Measurements from ENCODE around the gene RARRES2.

The RARRES2 gene

GRCh38 chr7:150377196-150377595, 35.8 kb upstream of the RARRES2 start:
- H3K9me3 ChIP-seq (ENCODE audit: control insufficient read depth, low read length): no peaks in the 10 kb centered on the region
- DNase-seq: no peak
- no peaks in the 10 kb centered on the region for H3K27me3 ChIP-seq (replicated peaks; ENCODE audit: control insufficient read depth, insufficient read depth, low read length, poor library complexity, severe bottlenecking)
- H3K4me1 ChIP-seq (ENCODE audit: control insufficient read depth, insufficient read depth, low read length, poor library complexity, severe bottlenecking): peaks cover 22% of the 10 kb centered on the region
- H3K27ac ChIP-seq (ENCODE audit: insufficient read depth, low read length, poor library complexity, severe bottlenecking): no peak overlapping the region
- no peak overlapping the region for H3K4me3 ChIP-seq (ENCODE audit: insufficient read depth, low read depth, low read length, poor library complexity, severe bottlenecking)
- peaks cover 8% of the 10 kb centered on the region for H3K36me3 ChIP-seq (ENCODE audit: control insufficient read depth, insufficient read depth, low read length)

DNA sequence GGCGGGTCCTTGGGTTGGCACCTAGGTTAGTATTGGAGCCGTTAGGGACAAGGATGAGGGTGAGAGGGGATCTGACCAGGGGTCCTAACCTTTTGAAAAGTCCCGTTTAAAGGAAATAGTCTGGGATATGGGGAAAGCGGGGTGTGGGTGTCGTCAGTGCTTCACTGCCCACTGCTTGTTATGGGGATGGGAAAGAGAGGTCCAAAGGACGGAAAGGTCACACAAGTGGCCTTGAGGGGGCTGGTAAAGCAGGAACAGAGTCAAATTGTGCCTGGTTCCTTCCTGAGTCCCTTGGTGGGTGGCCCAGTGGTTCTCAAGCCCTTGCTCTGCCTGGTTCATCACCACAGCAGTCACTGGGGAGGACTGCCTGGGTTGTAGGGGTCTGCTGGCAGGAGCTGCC, 35.1 kb upstream of the RARRES2 start:
- no peaks in the 10 kb centered on the region for H3K27me3 ChIP-seq (replicated peaks; ENCODE audit: control insufficient read depth, insufficient read depth, low read length, poor library complexity, severe bottlenecking)
- no peak for DNase-seq
- no peaks in the 10 kb centered on the region for H3K9me3 ChIP-seq (ENCODE audit: control insufficient read depth, low read length)
- no peak overlapping the region for H3K27ac ChIP-seq (ENCODE audit: insufficient read depth, low read length, poor library complexity, severe bottlenecking)
- H3K4me1 ChIP-seq (ENCODE audit: control insufficient read depth, insufficient read depth, low read length, poor library complexity, severe bottlenecking): peaks cover 22% of the 10 kb centered on the region
- peaks cover 12% of the 10 kb centered on the region for H3K36me3 ChIP-seq (ENCODE audit: control insufficient read depth, insufficient read depth, low read length)
- H3K4me3 ChIP-seq (ENCODE audit: insufficient read depth, low read depth, low read length, poor library complexity, severe bottlenecking): no peak overlapping the region

GRCh38 chr7:150375662-150376521, 34.5 kb upstream of the RARRES2 start:
- Histone ChIP-seq H3K4me1 (ENCODE audit: control insufficient read depth, insufficient read depth, low read length, poor library complexity, severe bottlenecking) (peaks cover 22% of the 10 kb centered on the region), H3K27ac (ENCODE audit: insufficient read depth, low read length, poor library complexity, severe bottlenecking) (peak overlapping the region; percentile 23), H3K9me3 (ENCODE audit: control insufficient read depth, low read length) (no peaks in the 10 kb centered on the region), H3K27me3 (replicated peaks; ENCODE audit: control insufficient read depth, insufficient read depth, low read length, poor library complexity, severe bottlenecking) (no peaks in the 10 kb centered on the region), H3K4me3 (ENCODE audit: insufficient read depth, low read depth, low read length, poor library complexity, severe bottlenecking) (no peak overlapping the region), H3K36me3 (ENCODE audit: control insufficient read depth, insufficient read depth, low read length) (peaks cover 15% of the 10 kb centered on the region)
- DNase-seq: no peak

DNA sequence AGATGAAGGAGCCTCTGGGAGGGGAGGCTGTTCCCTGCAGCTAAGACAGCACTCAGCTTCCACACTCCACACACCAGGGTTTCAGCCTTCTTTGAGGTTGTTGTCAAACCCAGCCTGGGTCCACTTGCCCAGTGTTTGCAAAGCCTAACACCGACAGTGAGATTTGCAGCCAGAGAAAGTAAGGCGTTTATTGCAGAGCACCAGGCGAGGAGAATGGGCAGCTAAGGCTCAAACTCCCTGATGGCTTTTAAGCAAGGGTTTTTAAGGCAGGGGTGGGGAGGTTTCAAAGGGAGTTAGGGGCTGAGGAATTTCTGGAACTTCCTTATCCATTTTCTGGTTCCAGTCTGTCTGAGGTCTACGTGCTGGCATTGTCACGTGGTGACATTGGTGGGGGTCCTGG, 33.0 kb upstream of the RARRES2 start:
- no peak for DNase-seq
- Histone ChIP-seq H3K27ac (ENCODE audit: insufficient read depth, low read length, poor library complexity, severe bottlenecking) (no peak overlapping the region), H3K4me3 (ENCODE audit: insufficient read depth, low read depth, low read length, poor library complexity, severe bottlenecking) (no peak overlapping the region), H3K36me3 (ENCODE audit: control insufficient read depth, insufficient read depth, low read length) (peaks cover 15% of the 10 kb centered on the region), H3K4me1 (ENCODE audit: control insufficient read depth, insufficient read depth, low read length, poor library complexity, severe bottlenecking) (peaks cover 30% of the 10 kb centered on the region), H3K9me3 (ENCODE audit: control insufficient read depth, low read length) (no peaks in the 10 kb centered on the region), H3K27me3 (replicated peaks; ENCODE audit: control insufficient read depth, insufficient read depth, low read length, poor library complexity, severe bottlenecking) (no peaks in the 10 kb centered on the region)

- H3K27ac ChIP-seq (ENCODE audit: insufficient read depth, low read length, poor library complexity, severe bottlenecking): no peak overlapping the region
- H3K4me3 ChIP-seq (ENCODE audit: insufficient read depth, low read depth, low read length, poor library complexity, severe bottlenecking): no peak overlapping the region
- no peak for DNase-seq
- peaks cover 15% of the 10 kb centered on the region for H3K36me3 ChIP-seq (ENCODE audit: control insufficient read depth, insufficient read depth, low read length)
- no peaks in the 10 kb centered on the region for H3K9me3 ChIP-seq (ENCODE audit: control insufficient read depth, low read length)
- H3K4me1 ChIP-seq (ENCODE audit: control insufficient read depth, insufficient read depth, low read length, poor library complexity, severe bottlenecking): peaks cover 31% of the 10 kb centered on the region
- no peaks in the 10 kb centered on the region for H3K27me3 ChIP-seq (replicated peaks; ENCODE audit: control insufficient read depth, insufficient read depth, low read length, poor library complexity, severe bottlenecking)
Measured at GRCh38 chr7:150374026-150374425, 32.6 kb upstream of the RARRES2 start.

- Histone ChIP-seq H3K36me3 (ENCODE audit: control insufficient read depth, insufficient read depth, low read length) (peaks cover 15% of the 10 kb centered on the region), H3K9me3 (ENCODE audit: control insufficient read depth, low read length) (no peaks in the 10 kb centered on the region), H3K4me1 (ENCODE audit: control insufficient read depth, insufficient read depth, low read length, poor library complexity, severe bottlenecking) (peaks cover 27% of the 10 kb centered on the region), H3K27me3 (replicated peaks; ENCODE audit: control insufficient read depth, insufficient read depth, low read length, poor library complexity, severe bottlenecking) (no peaks in the 10 kb centered on the region), H3K4me3 (ENCODE audit: insufficient read depth, low read depth, low read length, poor library complexity, severe bottlenecking) (no peak overlapping the region), H3K27ac (ENCODE audit: insufficient read depth, low read length, poor library complexity, severe bottlenecking) (no peak overlapping the region)
- DNase-seq: no peak
Measured at GRCh38 chr7:150373049-150373801, 31.8 kb upstream of the RARRES2 start.

GRCh38 chr7:150372271-150373048, 31.0 kb upstream of the RARRES2 start:
- Histone ChIP-seq H3K4me1 (ENCODE audit: control insufficient read depth, insufficient read depth, low read length, poor library complexity, severe bottlenecking) (peaks cover 31% of the 10 kb centered on the region), H3K27me3 (replicated peaks; ENCODE audit: control insufficient read depth, insufficient read depth, low read length, poor library complexity, severe bottlenecking) (no peaks in the 10 kb centered on the region), H3K9me3 (ENCODE audit: control insufficient read depth, low read length) (no peaks in the 10 kb centered on the region), H3K4me3 (ENCODE audit: insufficient read depth, low read depth, low read length, poor library complexity, severe bottlenecking) (no peak overlapping the region), H3K36me3 (ENCODE audit: control insufficient read depth, insufficient read depth, low read length) (peaks cover 15% of the 10 kb centered on the region), H3K27ac (ENCODE audit: insufficient read depth, low read length, poor library complexity, severe bottlenecking) (no peak overlapping the region)
- DNase-seq: no peak

GRCh38 chr7:150371996-150372270, 30.5 kb upstream of the RARRES2 start:
- Histone ChIP-seq H3K36me3 (ENCODE audit: control insufficient read depth, insufficient read depth, low read length) (peaks cover 15% of the 10 kb centered on the region), H3K27me3 (replicated peaks; ENCODE audit: control insufficient read depth, insufficient read depth, low read length, poor library complexity, severe bottlenecking) (no peaks in the 10 kb centered on the region), H3K4me3 (ENCODE audit: insufficient read depth, low read depth, low read length, poor library complexity, severe bottlenecking) (no peak overlapping the region), H3K4me1 (ENCODE audit: control insufficient read depth, insufficient read depth, low read length, poor library complexity, severe bottlenecking) (peaks cover 31% of the 10 kb centered on the region), H3K27ac (ENCODE audit: insufficient read depth, low read length, poor library complexity, severe bottlenecking) (no peak overlapping the region), H3K9me3 (ENCODE audit: control insufficient read depth, low read length) (no peaks in the 10 kb centered on the region)
- no peak for DNase-seq

DNA sequence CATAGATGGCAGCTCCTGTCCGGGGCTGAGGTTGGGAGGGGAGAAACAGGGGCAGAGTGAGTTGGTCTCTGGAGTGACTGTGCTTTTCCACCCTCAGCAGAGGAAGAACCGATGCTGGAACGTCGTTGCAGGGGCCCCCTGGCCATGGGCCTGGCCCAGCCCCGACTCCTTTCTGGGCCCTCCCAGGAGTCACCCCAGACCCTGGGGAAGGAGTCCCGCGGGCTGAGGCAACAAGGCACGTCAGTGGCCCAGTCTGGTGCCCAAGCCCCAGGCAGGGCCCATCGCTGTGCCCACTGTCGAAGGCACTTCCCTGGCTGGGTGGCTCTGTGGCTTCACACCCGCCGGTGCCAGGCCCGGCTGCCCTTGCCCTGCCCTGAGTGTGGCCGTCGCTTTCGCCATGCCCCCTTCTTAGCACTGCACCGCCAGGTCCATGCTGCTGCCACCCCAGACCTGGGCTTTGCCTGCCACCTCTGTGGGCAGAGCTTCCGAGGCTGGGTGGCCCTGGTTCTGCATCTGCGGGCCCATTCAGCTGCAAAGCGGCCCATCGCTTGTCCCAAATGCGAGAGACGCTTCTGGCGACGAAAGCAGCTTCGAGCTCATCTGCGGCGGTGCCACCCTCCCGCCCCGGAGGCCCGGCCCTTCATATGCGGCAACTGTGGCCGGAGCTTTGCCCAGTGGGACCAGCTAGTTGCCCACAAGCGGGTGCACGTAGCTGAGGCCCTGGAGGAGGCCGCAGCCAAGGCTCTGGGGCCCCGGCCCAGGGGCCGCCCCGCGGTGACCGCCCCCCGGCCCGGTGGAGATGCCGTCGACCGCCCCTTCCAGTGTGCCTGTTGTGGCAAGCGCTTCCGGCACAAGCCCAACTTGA, 29.9 kb upstream of the RARRES2 start:
- Histone ChIP-seq H3K4me1 (ENCODE audit: control insufficient read depth, insufficient read depth, low read length, poor library complexity, severe bottlenecking) (peaks cover 27% of the 10 kb centered on the region), H3K4me3 (ENCODE audit: insufficient read depth, low read depth, low read length, poor library complexity, severe bottlenecking) (no peak overlapping the region), H3K27ac (ENCODE audit: insufficient read depth, low read length, poor library complexity, severe bottlenecking) (no peak overlapping the region), H3K36me3 (ENCODE audit: control insufficient read depth, insufficient read depth, low read length) (peaks cover 15% of the 10 kb centered on the region), H3K27me3 (replicated peaks; ENCODE audit: control insufficient read depth, insufficient read depth, low read length, poor library complexity, severe bottlenecking) (no peaks in the 10 kb centered on the region), H3K9me3 (ENCODE audit: control insufficient read depth, low read length) (no peaks in the 10 kb centered on the region)
- no peak for DNase-seq

All from effector memory CD4-positive, alpha-beta T cell (primary cell).